ENCODE results near the gene DISP3. TPM values are rescaled to one million over a fixed set of nuclear protein-coding genes. Genes with fewer than 3 reads are reported as not detected.

The DISP3 gene
- total RNA-seq, 1 experiment from 2014 or later: 2.3 TPM

DNA sequence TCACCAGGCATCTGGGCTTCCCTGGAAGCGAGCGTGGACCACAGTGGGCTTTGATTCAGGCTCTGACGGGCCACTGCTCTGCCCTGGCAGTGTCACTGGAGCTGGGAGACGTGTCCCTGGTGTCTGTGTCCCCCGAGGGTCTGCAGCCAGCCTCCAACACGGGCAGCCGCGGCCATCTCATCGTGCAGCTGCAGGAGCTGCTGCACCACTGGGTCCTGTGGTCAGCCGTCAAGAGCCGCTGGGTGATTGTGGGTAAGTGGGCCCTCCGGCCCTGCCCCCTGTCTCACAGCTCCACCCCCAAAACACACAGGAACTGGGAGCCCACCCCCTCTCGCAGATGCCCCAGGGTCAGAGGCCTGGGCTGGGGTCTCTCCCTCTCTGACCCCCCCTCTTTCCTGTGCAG lies 40.7 kb downstream of the DISP3 start:
- ChIA-PET RAD21 (ENCODE audit: low non-redundant PET in 1 of 2, low total read pairs in 2 of 2, uncharacterized antibody in 2 of 2, unreplicated experiment in 2 of 2) (no interaction called here), POLR2A (no interaction called here), CTCF (no interaction called here)
- Histone ChIP-seq H3K27ac (ENCODE audit: low read depth, low read length) (no peak overlapping the region), H3K9ac (ENCODE audit: low read length) (no peak overlapping the region), H3K4me1 (ENCODE audit: control insufficient read depth in 1 of 2, insufficient read depth in 2 of 2, low read length in 2 of 2) (no peaks in the 10 kb centered on the region), H3K9me3 (ENCODE audit: control insufficient read depth in 1 of 2, insufficient read depth in 1 of 2, low read depth in 1 of 2, low read length in 2 of 2) (no peaks in the 10 kb centered on the region), H3K27me3 (ENCODE audit: insufficient read depth, low read length) (no peaks in the 10 kb centered on the region), H3K36me3 (ENCODE audit: control insufficient read depth in 1 of 2, insufficient read depth in 2 of 2, low read length in 2 of 2) (no peaks in the 10 kb centered on the region), H2AFZ (ENCODE audit: low read depth, low read length, poor library complexity, severe bottlenecking) (no peak overlapping the region), H3K4me2 (ENCODE audit: low read length) (no peak overlapping the region), H3K79me2 (ENCODE audit: insufficient read depth, low read length) (no peaks in the 10 kb centered on the region), H4K20me1 (ENCODE audit: insufficient read depth) (no peaks in the 10 kb centered on the region), H3K9me2 (ENCODE audit: insufficient read depth) (no peaks in the 10 kb centered on the region), H3K4me3 (replicated peaks in 1 of 2; ENCODE audit: low read depth in 1 of 2, low read length in 2 of 2) (no peak overlapping the region)
- intact Hi-C loops (cut with micrococcal nuclease): no loop called here
- DNase-seq (ENCODE audit: low read depth, low spot score): no peak
- no peak for ATAC-seq
- TF ChIP-seq, protein P1, sequence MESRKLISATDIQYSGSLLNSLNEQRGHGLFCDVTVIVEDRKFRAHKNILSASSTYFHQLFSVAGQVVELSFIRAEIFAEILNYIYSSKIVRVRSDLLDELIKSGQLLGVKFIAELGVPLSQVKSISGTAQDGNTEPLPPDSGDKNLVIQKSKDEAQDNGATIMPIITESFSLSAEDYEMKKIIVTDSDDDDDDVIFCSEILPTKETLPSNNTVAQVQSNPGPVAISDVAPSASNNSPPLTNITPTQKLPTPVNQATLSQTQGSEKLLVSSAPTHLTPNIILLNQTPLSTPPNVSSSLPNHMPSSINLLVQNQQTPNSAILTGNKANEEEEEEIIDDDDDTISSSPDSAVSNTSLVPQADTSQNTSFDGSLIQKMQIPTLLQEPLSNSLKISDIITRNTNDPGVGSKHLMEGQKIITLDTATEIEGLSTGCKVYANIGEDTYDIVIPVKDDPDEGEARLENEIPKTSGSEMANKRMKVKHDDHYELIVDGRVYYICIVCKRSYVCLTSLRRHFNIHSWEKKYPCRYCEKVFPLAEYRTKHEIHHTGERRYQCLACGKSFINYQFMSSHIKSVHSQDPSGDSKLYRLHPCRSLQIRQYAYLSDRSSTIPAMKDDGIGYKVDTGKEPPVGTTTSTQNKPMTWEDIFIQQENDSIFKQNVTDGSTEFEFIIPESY (IDR thresholded peaks at IDR 0.05; ENCODE audit: extremely low read depth, insufficient replicate concordance, low read length): no peak
- TF ChIP-seq, protein P2, sequence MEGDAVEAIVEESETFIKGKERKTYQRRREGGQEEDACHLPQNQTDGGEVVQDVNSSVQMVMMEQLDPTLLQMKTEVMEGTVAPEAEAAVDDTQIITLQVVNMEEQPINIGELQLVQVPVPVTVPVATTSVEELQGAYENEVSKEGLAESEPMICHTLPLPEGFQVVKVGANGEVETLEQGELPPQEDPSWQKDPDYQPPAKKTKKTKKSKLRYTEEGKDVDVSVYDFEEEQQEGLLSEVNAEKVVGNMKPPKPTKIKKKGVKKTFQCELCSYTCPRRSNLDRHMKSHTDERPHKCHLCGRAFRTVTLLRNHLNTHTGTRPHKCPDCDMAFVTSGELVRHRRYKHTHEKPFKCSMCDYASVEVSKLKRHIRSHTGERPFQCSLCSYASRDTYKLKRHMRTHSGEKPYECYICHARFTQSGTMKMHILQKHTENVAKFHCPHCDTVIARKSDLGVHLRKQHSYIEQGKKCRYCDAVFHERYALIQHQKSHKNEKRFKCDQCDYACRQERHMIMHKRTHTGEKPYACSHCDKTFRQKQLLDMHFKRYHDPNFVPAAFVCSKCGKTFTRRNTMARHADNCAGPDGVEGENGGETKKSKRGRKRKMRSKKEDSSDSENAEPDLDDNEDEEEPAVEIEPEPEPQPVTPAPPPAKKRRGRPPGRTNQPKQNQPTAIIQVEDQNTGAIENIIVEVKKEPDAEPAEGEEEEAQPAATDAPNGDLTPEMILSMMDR (IDR thresholded peaks at IDR 0.05 in 2 of 3, conservative IDR thresholded peaks at IDR 0.05 in 1 of 3; ENCODE audit: borderline replicate concordance in 1 of 3, insufficient read depth in 1 of 3, low read depth in 2 of 3, low read length in 2 of 3): no peak
- TF ChIP-seq ZFX (IDR thresholded peaks at IDR 0.05) (no peak), EGR1 (IDR thresholded peaks at IDR 0.05; ENCODE audit: low read depth) (no peak), EZH2phosphoT487 (IDR thresholded peaks at IDR 0.05; ENCODE audit: borderline replicate concordance) (no peak), ZNF274 (IDR thresholded peaks at IDR 0.05; ENCODE audit: low read depth, low read length) (no peak), POLR2AphosphoS5 (IDR thresholded peaks at IDR 0.05; ENCODE audit: low read depth, low read length) (no peak), TCF7L2 (IDR thresholded peaks at IDR 0.05; ENCODE audit: borderline replicate concordance, extremely low read depth, insufficient read depth, insufficient read length) (no peak), SRF (IDR thresholded peaks at IDR 0.05; ENCODE audit: low read depth) (no peak), YY1 (IDR thresholded peaks at IDR 0.05; ENCODE audit: extremely low read depth, insufficient replicate concordance, low read depth, low read length) (no peak), EZH2 (IDR thresholded peaks at IDR 0.05) (no peak), SP1 (IDR thresholded peaks at IDR 0.05; ENCODE audit: low read depth) (no peak), CEBPB (IDR thresholded peaks at IDR 0.05; ENCODE audit: low read depth) (no peak)
- TF ChIP-seq, protein P3, sequence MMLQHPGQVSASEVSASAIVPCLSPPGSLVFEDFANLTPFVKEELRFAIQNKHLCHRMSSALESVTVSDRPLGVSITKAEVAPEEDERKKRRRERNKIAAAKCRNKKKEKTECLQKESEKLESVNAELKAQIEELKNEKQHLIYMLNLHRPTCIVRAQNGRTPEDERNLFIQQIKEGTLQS (IDR thresholded peaks at IDR 0.05): no peak
- TF ChIP-seq, protein P4, sequence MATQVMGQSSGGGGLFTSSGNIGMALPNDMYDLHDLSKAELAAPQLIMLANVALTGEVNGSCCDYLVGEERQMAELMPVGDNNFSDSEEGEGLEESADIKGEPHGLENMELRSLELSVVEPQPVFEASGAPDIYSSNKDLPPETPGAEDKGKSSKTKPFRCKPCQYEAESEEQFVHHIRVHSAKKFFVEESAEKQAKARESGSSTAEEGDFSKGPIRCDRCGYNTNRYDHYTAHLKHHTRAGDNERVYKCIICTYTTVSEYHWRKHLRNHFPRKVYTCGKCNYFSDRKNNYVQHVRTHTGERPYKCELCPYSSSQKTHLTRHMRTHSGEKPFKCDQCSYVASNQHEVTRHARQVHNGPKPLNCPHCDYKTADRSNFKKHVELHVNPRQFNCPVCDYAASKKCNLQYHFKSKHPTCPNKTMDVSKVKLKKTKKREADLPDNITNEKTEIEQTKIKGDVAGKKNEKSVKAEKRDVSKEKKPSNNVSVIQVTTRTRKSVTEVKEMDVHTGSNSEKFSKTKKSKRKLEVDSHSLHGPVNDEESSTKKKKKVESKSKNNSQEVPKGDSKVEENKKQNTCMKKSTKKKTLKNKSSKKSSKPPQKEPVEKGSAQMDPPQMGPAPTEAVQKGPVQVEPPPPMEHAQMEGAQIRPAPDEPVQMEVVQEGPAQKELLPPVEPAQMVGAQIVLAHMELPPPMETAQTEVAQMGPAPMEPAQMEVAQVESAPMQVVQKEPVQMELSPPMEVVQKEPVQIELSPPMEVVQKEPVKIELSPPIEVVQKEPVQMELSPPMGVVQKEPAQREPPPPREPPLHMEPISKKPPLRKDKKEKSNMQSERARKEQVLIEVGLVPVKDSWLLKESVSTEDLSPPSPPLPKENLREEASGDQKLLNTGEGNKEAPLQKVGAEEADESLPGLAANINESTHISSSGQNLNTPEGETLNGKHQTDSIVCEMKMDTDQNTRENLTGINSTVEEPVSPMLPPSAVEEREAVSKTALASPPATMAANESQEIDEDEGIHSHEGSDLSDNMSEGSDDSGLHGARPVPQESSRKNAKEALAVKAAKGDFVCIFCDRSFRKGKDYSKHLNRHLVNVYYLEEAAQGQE (IDR thresholded peaks at IDR 0.05; ENCODE audit: low read depth): no peak
- no TSS peak for BruUV-seq (replicated peaks)

Measured in HCT116 (cell line).